PC-3 (cell line): Measurements from ENCODE around the gene MOB4.

Experiments
- EZH2 ChIP-seq: fragments of 300-600 bp; sonication (generic); IDR thresholded peaks from one replicate; pipeline ENCODE4 v1.6.1; 2017; ENCODE audit warnings: antibody characterized with exemption, mild to moderate bottlenecking, low read length; ENCODE audit not compliant: unreplicated experiment
- TF ChIP-seq, protein P1 (sequence below): fragments of 300-600 bp; sonication (generic); conservative IDR thresholded peaks from 2 replicates; pipeline ENCODE4 v1.5.1; 2017; ENCODE audit warnings: antibody characterized with exemption, low read depth, mild to moderate bottlenecking, low read length

DNA sequence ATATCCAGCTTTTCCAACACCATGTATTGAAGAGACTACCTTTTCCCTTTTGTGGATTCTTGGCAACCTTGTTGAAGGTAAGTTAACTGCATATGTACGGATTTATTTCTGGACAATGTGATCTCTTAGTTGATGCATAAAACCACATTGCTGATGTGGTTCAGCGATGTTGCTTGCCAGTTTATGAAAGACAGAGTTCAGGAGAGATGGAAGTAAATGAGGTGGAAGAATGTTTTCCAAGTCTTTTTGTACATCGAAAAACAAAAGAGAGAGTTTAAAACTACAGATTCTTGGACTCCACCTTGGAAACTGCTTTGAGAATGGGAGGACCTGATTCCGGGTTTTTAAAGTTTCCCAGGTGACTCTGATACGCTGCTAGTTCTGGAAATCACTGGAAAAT lies 43.8 kb downstream of the MOB4 start:
- TF ChIP-seq, protein P1, sequence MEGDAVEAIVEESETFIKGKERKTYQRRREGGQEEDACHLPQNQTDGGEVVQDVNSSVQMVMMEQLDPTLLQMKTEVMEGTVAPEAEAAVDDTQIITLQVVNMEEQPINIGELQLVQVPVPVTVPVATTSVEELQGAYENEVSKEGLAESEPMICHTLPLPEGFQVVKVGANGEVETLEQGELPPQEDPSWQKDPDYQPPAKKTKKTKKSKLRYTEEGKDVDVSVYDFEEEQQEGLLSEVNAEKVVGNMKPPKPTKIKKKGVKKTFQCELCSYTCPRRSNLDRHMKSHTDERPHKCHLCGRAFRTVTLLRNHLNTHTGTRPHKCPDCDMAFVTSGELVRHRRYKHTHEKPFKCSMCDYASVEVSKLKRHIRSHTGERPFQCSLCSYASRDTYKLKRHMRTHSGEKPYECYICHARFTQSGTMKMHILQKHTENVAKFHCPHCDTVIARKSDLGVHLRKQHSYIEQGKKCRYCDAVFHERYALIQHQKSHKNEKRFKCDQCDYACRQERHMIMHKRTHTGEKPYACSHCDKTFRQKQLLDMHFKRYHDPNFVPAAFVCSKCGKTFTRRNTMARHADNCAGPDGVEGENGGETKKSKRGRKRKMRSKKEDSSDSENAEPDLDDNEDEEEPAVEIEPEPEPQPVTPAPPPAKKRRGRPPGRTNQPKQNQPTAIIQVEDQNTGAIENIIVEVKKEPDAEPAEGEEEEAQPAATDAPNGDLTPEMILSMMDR: no peak
- TF ChIP-seq EZH2: no peak
